Adrenal gland (tissue), 5 donors: Measurements from ENCODE around the gene LRRN1.

Experiments
- POLR2A ChIP-seq, 2 donors: fragments of 450-650 bp; IDR thresholded peaks; one replicate each; pipeline ENCODE4 v1.6.1; 2017; ENCODE audit warnings: antibody characterized with exemption in 2 of 2, mild to moderate bottlenecking in 2 of 2, moderate library complexity in 1 of 2
- TF ChIP-seq, protein P1 (sequence below), 6 experiments: fragments of 450-650 bp in 4 of 6; fragments of 200-600 bp in 2 of 6; sonication (generic) in 1 of 6; IDR thresholded peaks; 1 replicate in 5 of 6; 2 replicates in 1 of 6; pipeline versions ENCODE4 v1.5.1 to v1.8.0; 2016 to 2021; ENCODE audit warnings: antibody characterized with exemption in 6 of 6, mild to moderate bottlenecking in 2 of 6, moderate library complexity in 1 of 6
- donor health status: DM: no; HTN: no; CAD: no.

DNA sequence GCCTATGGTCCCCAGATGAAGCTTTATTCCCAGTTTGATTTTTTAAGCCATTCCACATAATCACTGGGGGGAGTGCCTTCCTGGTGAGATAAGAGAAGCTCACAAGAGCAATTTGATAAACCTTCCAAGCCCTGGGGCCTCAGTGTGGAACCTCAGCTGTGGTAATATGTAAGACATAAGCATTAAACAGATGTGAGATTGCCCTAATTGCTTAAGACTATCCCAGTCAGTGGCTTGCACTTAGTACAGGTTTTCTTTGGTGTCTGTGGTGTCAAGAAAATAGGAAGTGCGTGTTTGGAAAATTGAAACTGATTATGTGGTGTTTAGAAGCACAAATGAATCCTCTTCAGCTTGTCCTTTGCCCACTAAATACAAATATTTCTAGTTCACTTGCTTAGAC lies 54.3 kb downstream of the LRRN1 start:
- TF ChIP-seq POLR2A (IDR thresholded peaks at IDR 0.05): no peak
- TF ChIP-seq, protein P1, sequence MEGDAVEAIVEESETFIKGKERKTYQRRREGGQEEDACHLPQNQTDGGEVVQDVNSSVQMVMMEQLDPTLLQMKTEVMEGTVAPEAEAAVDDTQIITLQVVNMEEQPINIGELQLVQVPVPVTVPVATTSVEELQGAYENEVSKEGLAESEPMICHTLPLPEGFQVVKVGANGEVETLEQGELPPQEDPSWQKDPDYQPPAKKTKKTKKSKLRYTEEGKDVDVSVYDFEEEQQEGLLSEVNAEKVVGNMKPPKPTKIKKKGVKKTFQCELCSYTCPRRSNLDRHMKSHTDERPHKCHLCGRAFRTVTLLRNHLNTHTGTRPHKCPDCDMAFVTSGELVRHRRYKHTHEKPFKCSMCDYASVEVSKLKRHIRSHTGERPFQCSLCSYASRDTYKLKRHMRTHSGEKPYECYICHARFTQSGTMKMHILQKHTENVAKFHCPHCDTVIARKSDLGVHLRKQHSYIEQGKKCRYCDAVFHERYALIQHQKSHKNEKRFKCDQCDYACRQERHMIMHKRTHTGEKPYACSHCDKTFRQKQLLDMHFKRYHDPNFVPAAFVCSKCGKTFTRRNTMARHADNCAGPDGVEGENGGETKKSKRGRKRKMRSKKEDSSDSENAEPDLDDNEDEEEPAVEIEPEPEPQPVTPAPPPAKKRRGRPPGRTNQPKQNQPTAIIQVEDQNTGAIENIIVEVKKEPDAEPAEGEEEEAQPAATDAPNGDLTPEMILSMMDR (IDR thresholded peaks at IDR 0.05): no peak
